ENCODE data around the gene FGFR4.
"Not testable (repeated sequence)": the region's sequence is repeated elsewhere in the genome, so short reads cannot be mapped to it uniquely, and the experiment has no call there.

The FGFR4 gene

GRCh38 chr5:177044641-177045040 lies 42.1 kb upstream of the FGFR4 start:
- H2AFZ ChIP-seq (ENCODE audit: low read depth, low read length, severe bottlenecking) = no peak overlapping the region
- H3K36me3 ChIP-seq (ENCODE audit: low read length) = peaks cover 11% of the 10 kb centered on the region; the same call in 1 of the 2 replicates
- peaks cover 3% of the 10 kb centered on the region; the same call in 1 of the 2 replicates for H3K79me2 ChIP-seq (ENCODE audit: insufficient read depth, low read length)
- no peak overlapping the region for H3K4me3 ChIP-seq (ENCODE audit: insufficient read depth, low read length, poor library complexity, severe bottlenecking)
- no peak overlapping the region for H3K27ac ChIP-seq (ENCODE audit: low read depth, low read length)
- no peak overlapping the region for H3K4me2 ChIP-seq (ENCODE audit: low read depth, low read length, poor library complexity, severe bottlenecking)
- no peak overlapping the region for H3K9ac ChIP-seq (ENCODE audit: low read length)
- H3K9me3 ChIP-seq (ENCODE audit: insufficient read depth, low read length) = no peaks in the 10 kb centered on the region
- TF ChIP-seq EZH2phosphoT487 (conservative IDR thresholded peaks at IDR 0.05; ENCODE audit: low read length) (no peak), CTCF (IDR thresholded peaks at IDR 0.05; ENCODE audit: insufficient read depth, low read length, poor library complexity, severe bottlenecking) (no peak)
- no peaks in the 10 kb centered on the region for H4K20me1 ChIP-seq (ENCODE audit: low read depth, low read length)
- H3K27me3 ChIP-seq (ENCODE audit: low read length) = no peaks in the 10 kb centered on the region
- no peaks in the 10 kb centered on the region for H3K9me2 ChIP-seq (replicated peaks; ENCODE audit: insufficient read depth, low read length)
- no peaks in the 10 kb centered on the region; the same call in 1 of the 2 replicates for H3F3A ChIP-seq (ENCODE audit: insufficient read depth)

GRCh38 chr5:177045631-177046030 lies 41.1 kb upstream of the FGFR4 start:
- Histone ChIP-seq H3K36me3 (ENCODE audit: low read length) (peaks cover 11% of the 10 kb centered on the region; the same call in 1 of the 2 replicates), H3K4me2 (ENCODE audit: low read depth, low read length, poor library complexity, severe bottlenecking) (no peak overlapping the region), H3K9ac (ENCODE audit: low read length) (no peak overlapping the region), H3K4me3 (ENCODE audit: insufficient read depth, low read length, poor library complexity, severe bottlenecking) (no peak overlapping the region), H2AFZ (ENCODE audit: low read depth, low read length, severe bottlenecking) (no peak overlapping the region), H3K27me3 (ENCODE audit: low read length) (no peaks in the 10 kb centered on the region), H3K9me2 (replicated peaks; ENCODE audit: insufficient read depth, low read length) (no peaks in the 10 kb centered on the region), H3K79me2 (ENCODE audit: insufficient read depth, low read length) (peaks cover under 1% of the 10 kb centered on the region; the same call in 1 of the 2 replicates), H4K20me1 (ENCODE audit: low read depth, low read length) (no peaks in the 10 kb centered on the region), H3K9me3 (ENCODE audit: insufficient read depth, low read length) (no peaks in the 10 kb centered on the region), H3K27ac (ENCODE audit: low read depth, low read length) (no peak overlapping the region), H3F3A (ENCODE audit: insufficient read depth) (no peaks in the 10 kb centered on the region; the same call in 1 of the 2 replicates)
- TF ChIP-seq EZH2phosphoT487 (conservative IDR thresholded peaks at IDR 0.05; ENCODE audit: low read length) = no peak

GRCh38 chr5:177048531-177048930 lies 38.2 kb upstream of the FGFR4 start:
- not testable (repeated sequence) for H3K9me2 ChIP-seq (replicated peaks; ENCODE audit: insufficient read depth, low read length); H3F3A ChIP-seq (ENCODE audit: insufficient read depth); H3K4me3 ChIP-seq (ENCODE audit: insufficient read depth, low read length, poor library complexity, severe bottlenecking); H3K9me3 ChIP-seq (ENCODE audit: insufficient read depth, low read length); H3K4me2 ChIP-seq (ENCODE audit: low read depth, low read length, poor library complexity, severe bottlenecking); H3K27me3 ChIP-seq (ENCODE audit: low read length); H3K79me2 ChIP-seq (ENCODE audit: insufficient read depth, low read length); H3K9ac ChIP-seq (ENCODE audit: low read length); H3K27ac ChIP-seq (ENCODE audit: low read depth, low read length); H2AFZ ChIP-seq (ENCODE audit: low read depth, low read length, severe bottlenecking); H4K20me1 ChIP-seq (ENCODE audit: low read depth, low read length)
- H3K36me3 ChIP-seq (ENCODE audit: low read length) = peaks cover 18% of the 10 kb centered on the region; the same call in 1 of the 2 replicates

GRCh38 chr5:177049285-177049684 lies 37.4 kb upstream of the FGFR4 start:
- Histone ChIP-seq H3K9ac (ENCODE audit: low read length) (no peak overlapping the region), H3K79me2 (ENCODE audit: insufficient read depth, low read length) (no peaks in the 10 kb centered on the region), H3K4me3 (ENCODE audit: insufficient read depth, low read length, poor library complexity, severe bottlenecking) (no peak overlapping the region), H3K9me3 (ENCODE audit: insufficient read depth, low read length) (no peaks in the 10 kb centered on the region), H3K9me2 (replicated peaks; ENCODE audit: insufficient read depth, low read length) (no peaks in the 10 kb centered on the region), H3F3A (ENCODE audit: insufficient read depth) (no peaks in the 10 kb centered on the region; the same call in 1 of the 2 replicates), H2AFZ (ENCODE audit: low read depth, low read length, severe bottlenecking) (no peak overlapping the region), H3K36me3 (ENCODE audit: low read length) (peaks cover 16% of the 10 kb centered on the region; the same call in 1 of the 2 replicates), H3K4me2 (ENCODE audit: low read depth, low read length, poor library complexity, severe bottlenecking) (no peak overlapping the region), H3K27ac (ENCODE audit: low read depth, low read length) (no peak overlapping the region), H3K27me3 (ENCODE audit: low read length) (no peaks in the 10 kb centered on the region), H4K20me1 (ENCODE audit: low read depth, low read length) (no peaks in the 10 kb centered on the region)
- TF ChIP-seq CTCF (IDR thresholded peaks at IDR 0.05; ENCODE audit: insufficient read depth, low read length, poor library complexity, severe bottlenecking) (no peak), EZH2phosphoT487 (conservative IDR thresholded peaks at IDR 0.05; ENCODE audit: low read length) (no peak)

Measured in SU-DHL-6 (cell line).